ENCODE data around the gene UBA5.

GRCh38 chr3:132650153-132650552, 10.0 kb upstream of the UBA5 start:
- TF ChIP-seq CTCF (IDR thresholded peaks at IDR 0.05) (no peak), POLR2A (IDR thresholded peaks at IDR 0.05) (no peak)
